GM19468 (cell line): ENCODE measurements around the gene SPDYE16.
"Not testable (repeated sequence)": the region's sequence is repeated elsewhere in the genome, so short reads cannot be mapped to it uniquely, and the experiment has no call there.

Source experiments
- ATAC-seq: cut with Tn5 transposase; IDR thresholded peaks from one replicate; pipeline ENCODE4 v1.9.1; 2021; ENCODE audit warnings: mild to moderate bottlenecking, moderate library complexity, moderate number of reproducible peaks; ENCODE audit not compliant: unreplicated experiment; ENCODE audit errors: extremely low read depth

SPDYE16 gene

GRCh38 chr7:76551992-76552391 is 8.9 kb upstream of the SPDYE16 start:
- not testable (repeated sequence) for ATAC-seq

DNA sequence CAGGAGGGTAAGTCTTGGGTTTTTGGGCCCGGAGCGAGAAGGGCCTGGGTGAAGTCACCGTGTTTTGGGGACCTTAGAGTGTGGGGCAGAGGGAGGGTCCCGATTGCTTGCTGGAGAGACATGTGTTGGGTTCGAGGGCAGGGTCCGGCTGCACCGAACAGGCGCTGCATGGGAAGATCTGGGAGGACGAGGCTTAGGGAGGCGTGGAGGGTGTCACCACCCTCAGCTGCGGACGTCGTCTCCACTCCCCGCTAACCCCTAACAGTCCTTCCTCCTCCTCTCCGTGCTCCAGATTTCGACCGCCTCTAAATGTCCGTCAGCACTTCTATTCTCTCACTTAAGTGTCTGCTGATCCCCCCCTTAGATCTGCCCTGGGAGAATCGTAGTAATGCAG is 6.8 kb upstream of the SPDYE16 start:
- ATAC-seq: not testable (repeated sequence)

- peak; percentile 97 for ATAC-seq
Measured at GRCh38 chr7:76549025-76549854, 6.1 kb upstream of the SPDYE16 start.

- ATAC-seq: not testable (repeated sequence)
Measured at GRCh38 chr7:76531643-76532042, 11.5 kb downstream of the SPDYE16 start.

DNA sequence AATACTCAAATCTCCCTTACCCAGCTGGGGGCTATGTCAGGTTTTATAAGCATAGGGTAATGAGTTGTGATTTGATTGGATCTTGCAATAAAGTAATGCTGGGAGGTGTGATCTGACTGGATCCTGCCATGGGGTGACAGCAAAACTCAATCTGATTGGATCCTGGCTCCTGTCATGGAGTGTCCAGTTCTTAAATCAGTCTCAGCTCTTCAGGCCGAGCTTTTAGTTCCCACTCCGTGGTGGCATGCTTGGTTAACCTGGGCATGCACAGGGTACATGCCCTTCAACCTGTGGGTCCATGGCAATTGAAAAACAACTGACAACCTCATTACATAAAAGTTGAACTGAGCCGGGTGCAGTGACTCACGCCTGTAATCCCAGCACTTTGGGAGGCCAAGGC is 16.9 kb downstream of the SPDYE16 start:
- ATAC-seq: not testable (repeated sequence)

GRCh38 chr7:76516932-76517331 is 26.2 kb downstream of the SPDYE16 start:
- not testable (repeated sequence) for ATAC-seq

DNA sequence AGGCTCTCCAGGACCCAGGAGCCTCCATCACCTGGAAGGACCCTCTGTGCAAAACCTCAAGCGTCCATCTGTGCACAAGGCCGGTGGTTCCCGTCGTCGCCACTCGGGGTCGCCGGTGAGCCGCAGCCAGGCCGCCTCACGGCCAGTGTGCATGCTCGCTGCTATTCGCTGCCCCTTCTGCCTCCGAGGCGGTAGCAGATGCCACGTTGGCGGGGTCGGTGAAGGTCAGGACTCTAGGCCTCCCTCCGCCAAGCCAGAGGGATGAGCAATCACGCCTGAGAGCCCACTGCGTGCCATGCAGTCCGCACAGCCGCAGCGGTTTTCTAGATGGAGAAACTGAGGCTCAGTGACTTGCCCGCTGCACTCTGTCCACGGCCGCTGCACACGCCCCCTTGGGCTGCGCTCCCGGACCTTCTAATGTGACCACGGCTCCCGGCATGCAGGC is 27.1 kb downstream of the SPDYE16 start:
- no peak for ATAC-seq

DNA sequence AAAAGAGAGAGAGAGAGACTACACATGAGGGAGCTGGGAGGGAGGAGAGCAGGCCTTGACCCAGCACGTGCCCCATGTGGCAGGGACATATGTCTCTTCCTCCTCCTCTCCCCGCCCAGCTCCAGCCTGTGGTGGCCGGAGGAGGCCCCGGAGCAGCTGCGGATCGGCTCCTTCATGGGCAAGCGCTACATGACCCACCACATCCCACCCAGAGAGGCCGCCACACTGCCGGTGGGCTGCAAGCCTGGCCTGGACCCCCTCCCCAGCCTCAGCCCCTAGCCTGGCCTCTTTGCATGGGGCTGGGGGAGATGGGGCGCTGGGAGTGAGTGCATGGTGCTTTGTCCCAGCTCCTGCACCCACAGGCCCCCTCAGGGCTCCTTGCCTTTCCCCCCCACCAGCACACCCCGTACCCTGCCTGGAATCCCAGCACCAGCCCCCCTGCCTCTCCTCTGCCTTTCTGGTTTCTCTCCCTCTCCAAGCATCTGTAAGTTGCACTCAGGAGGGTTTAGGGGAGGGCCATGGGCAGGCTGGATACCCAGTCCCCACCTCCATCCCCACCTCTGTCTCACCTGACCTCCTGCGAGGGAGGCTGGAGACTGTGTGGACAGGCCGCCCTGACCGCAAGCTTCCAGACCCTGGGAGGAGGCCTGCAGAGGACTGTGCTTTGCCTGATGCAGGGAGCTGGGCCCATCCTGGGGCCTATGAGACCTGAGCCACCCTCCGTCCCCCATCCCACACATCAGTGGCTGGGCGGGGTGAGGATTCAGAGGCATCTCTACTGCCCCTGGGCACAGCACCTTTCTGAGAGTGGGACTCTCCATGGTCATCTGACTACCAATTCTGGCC is 27.9 kb downstream of the SPDYE16 start:
- ATAC-seq: no peak

DNA sequence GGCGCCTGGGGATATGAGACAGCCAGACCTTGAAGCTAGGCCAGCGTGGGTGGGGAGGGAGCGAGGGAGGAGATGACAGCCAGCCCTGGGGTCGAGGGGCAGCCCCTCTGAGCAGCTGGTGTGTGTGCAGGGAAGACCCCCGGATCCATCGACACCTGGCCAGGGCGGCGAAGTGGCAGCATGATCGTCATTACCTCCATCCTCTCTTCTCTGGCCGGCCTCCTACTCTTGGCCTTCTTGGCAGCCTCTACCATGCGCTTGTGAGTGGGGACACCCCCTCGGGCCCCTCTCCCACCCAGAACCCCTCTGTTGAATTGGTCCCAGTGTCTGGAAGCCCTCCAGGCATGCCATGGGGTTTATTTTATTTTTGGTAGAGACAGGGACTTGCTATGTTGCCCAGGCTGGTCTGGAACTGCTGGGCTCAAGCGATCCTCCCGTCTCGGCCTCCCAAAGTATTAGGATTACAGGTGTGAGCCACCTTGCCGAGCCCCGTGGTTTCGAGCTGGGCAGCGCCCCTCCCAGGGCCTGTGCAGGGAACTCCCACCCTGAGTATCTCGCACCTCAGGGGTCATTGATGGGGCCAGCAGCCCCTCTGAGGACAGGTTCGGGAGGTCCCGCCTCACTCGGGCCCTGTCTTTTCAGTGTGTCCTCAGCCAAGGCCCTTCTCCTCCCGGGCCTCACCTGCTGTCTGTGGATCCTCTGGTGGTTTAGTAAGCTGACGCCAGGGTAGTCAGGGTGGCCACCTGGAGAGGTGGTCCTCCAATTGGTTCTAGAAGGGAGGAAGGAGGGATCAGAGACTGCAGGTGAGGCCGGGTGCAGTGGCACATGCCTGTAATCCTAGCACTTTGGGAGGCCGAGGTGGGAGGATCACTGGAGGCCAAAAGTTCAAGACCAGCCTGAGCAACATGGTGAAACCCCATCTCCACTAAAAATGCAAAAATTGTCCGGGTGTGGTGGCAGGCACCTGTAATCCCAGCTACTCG is 29.0 kb downstream of the SPDYE16 start:
- ATAC-seq: no peak

DNA sequence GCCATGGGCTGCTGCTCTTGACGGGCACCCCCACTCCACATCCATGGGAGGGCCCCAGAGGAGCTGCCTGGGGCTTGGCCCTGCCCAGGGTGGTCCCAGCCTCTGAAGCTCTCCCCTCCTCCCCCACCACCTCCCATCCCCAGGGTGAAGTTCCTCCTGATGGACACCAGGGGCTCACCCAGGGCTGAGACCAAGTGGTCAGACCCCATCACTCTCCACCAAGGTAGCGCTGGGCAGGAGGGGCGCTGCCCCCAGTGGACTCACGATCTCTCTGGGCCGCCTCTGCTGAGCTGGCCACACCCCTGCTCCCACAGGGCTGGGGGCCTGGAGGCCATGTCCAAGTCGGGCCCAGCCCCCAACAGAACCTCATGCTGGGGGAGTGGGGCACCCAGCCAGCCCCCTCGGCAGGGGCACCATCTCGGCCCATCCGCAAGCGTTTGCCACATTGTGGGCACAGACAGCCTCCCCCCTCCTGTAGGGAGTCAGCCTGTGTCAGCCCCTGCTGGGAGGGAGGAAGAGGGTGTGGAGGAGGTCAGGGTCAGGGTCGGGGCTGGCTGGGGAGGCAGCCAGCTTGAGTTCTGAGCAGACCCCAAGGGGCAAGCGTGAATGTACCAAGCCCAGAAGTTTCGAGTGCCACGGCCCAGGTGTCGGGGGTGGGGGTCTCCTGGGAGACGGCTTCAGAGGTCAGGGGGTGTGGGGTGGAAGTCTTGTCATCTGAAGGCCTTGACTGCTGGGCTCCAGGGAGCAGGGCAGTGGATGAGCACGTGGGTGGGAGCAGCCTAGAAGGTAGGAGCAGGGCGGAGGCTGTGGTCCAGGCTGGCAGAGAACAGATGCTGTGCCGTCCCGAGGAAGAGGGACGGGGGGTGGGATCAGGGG is 29.9 kb downstream of the SPDYE16 start:
- no peak for ATAC-seq

GRCh38 chr7:76511911-76512885 is 30.9 kb downstream of the SPDYE16 start:
- not testable (repeated sequence) for ATAC-seq

- not testable (repeated sequence) for ATAC-seq
Measured at GRCh38 chr7:76511200-76511910, 31.7 kb downstream of the SPDYE16 start.

DNA sequence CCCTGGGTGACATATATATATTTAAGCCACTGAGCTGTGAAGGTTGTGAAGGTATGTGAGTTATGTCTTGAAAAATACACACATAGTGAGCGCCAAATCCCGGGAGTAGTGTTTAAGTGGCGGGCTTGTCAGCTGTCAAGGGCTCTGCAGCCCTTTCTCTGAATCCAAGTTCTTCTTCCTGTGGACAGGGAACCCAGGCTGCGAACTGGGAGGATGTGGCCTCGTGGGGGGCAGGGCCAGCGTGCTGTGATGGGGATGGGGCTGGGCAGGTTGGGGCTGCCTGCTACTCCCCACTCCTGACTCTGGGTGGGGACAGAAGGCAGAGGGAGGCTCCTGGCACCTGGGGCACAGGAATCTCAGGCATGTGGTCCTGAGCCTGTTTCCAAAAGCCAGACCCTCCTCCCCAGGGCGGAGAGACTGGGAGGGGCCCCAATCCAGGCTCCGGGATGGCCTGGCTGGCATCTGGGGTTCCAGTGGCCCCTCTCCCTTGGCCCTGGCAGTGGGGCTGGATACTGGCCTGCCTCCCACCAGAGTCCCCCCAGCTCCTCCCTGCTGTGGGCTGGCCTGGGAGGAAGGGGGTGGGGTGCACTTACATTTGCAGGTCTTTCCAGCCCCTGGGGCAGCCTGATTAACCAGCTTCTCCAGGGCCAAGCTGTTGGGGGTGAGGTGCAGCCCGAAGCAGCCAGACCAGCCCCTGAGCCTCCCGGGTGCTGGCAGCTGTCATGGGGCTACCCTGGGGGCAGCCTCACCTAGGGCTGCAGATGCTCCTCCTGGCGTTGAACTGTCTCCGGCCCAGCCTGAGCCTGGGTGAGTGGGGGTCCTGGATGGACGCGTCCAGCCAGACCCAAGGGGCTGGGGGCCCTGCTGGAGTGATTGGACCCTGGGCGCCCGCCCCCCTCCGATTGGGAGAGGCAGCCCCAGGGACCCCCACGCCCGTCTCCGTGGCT is 32.9 kb downstream of the SPDYE16 start, which contains the start of gene UPK3B:
UPK3B (plus strand) TSS at position 622 of the 947 bp plus-strand sequence; CDS start at position 723, 101 bp downstream.
- ATAC-seq: no peak

- no peak for ATAC-seq
Measured at GRCh38 chr7:76507723-76508406, 35.2 kb downstream of the SPDYE16 start.

DNA sequence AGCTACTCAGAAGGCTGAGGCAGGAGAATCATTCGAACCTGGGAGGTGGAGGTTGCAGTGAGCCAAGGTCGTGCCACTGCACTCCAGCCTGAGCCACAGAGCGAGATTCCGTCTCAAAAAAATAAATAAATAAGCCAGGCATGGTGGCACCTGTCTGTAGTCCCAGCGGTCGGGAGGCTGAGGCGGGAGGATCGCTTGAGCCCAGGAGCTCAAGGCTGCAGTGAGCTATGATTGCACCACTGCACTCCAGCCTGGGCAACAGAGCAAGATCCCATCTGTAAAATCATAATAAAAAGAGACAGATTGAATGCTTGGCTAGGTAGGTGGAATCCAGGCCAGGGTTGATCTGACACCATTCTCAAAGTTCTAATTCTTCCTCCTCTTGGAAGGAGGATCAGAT is 36.5 kb downstream of the SPDYE16 start:
- not testable (repeated sequence) for ATAC-seq

- no peak for ATAC-seq
Measured at GRCh38 chr7:76506081-76506440, 37.0 kb downstream of the SPDYE16 start.
